Measurements from ENCODE around the gene SS18.

SS18 gene

GRCh38 chr18:26059357-26059756 is 31.1 kb downstream of the SS18 start:
- ChIA-PET CTCF (interaction anchor here (0.6 kb wide), 1 partner anchor 40 kb away, joined by 4 read pairs; no protein-coding TSS in a partner anchor), POLR2A (no interaction called here)
- TF ChIP-seq LEF1 (IDR thresholded peaks at IDR 0.05; ENCODE audit: borderline replicate concordance), result no peak
- TF ChIP-seq L3MBTL2 (conservative IDR thresholded peaks at IDR 0.05), result no peak
- TF ChIP-seq CTBP1 (IDR thresholded peaks at IDR 0.05; ENCODE audit: borderline replicate concordance), result no peak
- no peak for TF ChIP-seq ZNF384 (IDR thresholded peaks at IDR 0.05)
- no peak for TF ChIP-seq PKNOX1 (IDR thresholded peaks at IDR 0.05)
- TF ChIP-seq FOXA1 (IDR thresholded peaks at IDR 0.05), result no peak
- no peak for TF ChIP-seq TARDBP (IDR thresholded peaks at IDR 0.05)
- TF ChIP-seq NFRKB (IDR thresholded peaks at IDR 0.05), result no peak
- TF ChIP-seq SP1 (IDR thresholded peaks at IDR 0.05), result no peak
- no peak for TF ChIP-seq ELF4 (IDR thresholded peaks at IDR 0.05)
- TF ChIP-seq FOXM1 (IDR thresholded peaks at IDR 0.05; ENCODE audit: borderline replicate concordance), result no peak
- no peak for TF ChIP-seq SUZ12 (IDR thresholded peaks at IDR 0.05)
- TF ChIP-seq ARNT (IDR thresholded peaks at IDR 0.05), result no peak
- no peak for DNase-seq (ENCODE audit: extremely low spot score)

DNA sequence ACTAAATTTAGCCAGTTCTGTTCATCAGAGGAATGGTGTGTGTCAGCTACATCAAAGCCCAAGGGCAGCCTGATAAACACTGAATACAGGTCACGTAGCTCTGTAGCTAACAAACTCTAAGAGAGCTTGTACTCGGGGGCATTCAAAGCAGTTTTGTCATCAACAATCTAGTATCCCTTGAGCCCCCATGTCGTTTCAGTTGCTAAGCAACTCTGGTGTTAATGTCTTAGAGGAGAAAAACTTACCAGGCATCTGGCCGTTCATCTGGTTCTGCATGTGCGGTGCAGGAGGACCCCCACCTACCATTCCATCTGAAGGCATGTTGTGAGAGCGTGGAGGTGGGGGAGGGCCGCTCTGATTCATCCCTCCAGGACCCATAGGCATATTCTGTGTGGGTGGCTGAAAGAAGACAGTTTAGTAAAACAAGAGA is 33.1 kb downstream of the SS18 start:
- no peak for DNase-seq (ENCODE audit: extremely low spot score)
- ChIA-PET CTCF (no interaction called here), POLR2A (no interaction called here)
- no peak for TF ChIP-seq BHLHE40 (IDR thresholded peaks at IDR 0.05; ENCODE audit: borderline replicate concordance)
- no peak for TF ChIP-seq SP1 (IDR thresholded peaks at IDR 0.05)
- TF ChIP-seq NFRKB (IDR thresholded peaks at IDR 0.05), result no peak
- TF ChIP-seq FOXK2 (IDR thresholded peaks at IDR 0.05), result no peak
- no peak for TF ChIP-seq ZNF384 (IDR thresholded peaks at IDR 0.05)
- no peak for TF ChIP-seq L3MBTL2 (conservative IDR thresholded peaks at IDR 0.05)

- ChIA-PET CTCF (no interaction called here), POLR2A (no interaction called here)
- no peak for DNase-seq (ENCODE audit: extremely low spot score)
- TF ChIP-seq CTBP1 (IDR thresholded peaks at IDR 0.05; ENCODE audit: borderline replicate concordance), result no peak
- no peak for TF ChIP-seq BHLHE40 (IDR thresholded peaks at IDR 0.05; ENCODE audit: borderline replicate concordance)
- no peak for TF ChIP-seq ELF4 (IDR thresholded peaks at IDR 0.05)
- TF ChIP-seq SUZ12 (IDR thresholded peaks at IDR 0.05), result no peak
- no peak for TF ChIP-seq PKNOX1 (IDR thresholded peaks at IDR 0.05)
- no peak for TF ChIP-seq NFRKB (IDR thresholded peaks at IDR 0.05)
- no peak for TF ChIP-seq FOXK2 (IDR thresholded peaks at IDR 0.05)
- TF ChIP-seq HDGF (IDR thresholded peaks at IDR 0.05; ENCODE audit: borderline replicate concordance), result no peak
- TF ChIP-seq FOXA1 (IDR thresholded peaks at IDR 0.05), result no peak
- TF ChIP-seq L3MBTL2 (conservative IDR thresholded peaks at IDR 0.05), result no peak
- TF ChIP-seq LEF1 (IDR thresholded peaks at IDR 0.05; ENCODE audit: borderline replicate concordance), result no peak
- no peak for TF ChIP-seq TARDBP (IDR thresholded peaks at IDR 0.05)
- TF ChIP-seq ARNT (IDR thresholded peaks at IDR 0.05), result no peak
Observed at GRCh38 chr18:26056291-26056690, 34.1 kb downstream of the SS18 start.

DNA sequence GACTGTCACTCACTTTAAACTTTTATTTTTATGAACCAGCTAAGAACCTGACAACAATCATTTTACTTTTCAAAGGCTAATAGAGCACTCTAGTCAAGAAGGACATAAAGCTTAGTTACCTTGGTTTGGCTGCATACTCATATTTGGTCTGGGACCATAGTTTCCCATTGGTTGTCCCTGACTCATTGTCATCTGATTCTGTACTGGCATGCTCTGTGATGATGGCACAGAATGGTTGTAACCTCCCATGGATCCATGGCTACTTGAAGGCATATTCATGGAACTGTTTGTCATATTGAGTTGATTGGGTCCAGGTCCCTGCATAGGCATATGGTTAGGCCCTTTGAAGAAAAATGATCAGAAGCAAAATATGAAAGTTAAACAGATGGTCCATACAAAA is 37.9 kb downstream of the SS18 start:
- no peak for TF ChIP-seq ZNF384 (IDR thresholded peaks at IDR 0.05)
- TF ChIP-seq TARDBP (IDR thresholded peaks at IDR 0.05), result no peak
- TF ChIP-seq FOXM1 (IDR thresholded peaks at IDR 0.05; ENCODE audit: borderline replicate concordance), result no peak
- DNase-seq (ENCODE audit: extremely low spot score), result no peak
- POLR2A ChIA-PET, result no interaction called here
- CTCF ChIA-PET, result no interaction called here

DNA sequence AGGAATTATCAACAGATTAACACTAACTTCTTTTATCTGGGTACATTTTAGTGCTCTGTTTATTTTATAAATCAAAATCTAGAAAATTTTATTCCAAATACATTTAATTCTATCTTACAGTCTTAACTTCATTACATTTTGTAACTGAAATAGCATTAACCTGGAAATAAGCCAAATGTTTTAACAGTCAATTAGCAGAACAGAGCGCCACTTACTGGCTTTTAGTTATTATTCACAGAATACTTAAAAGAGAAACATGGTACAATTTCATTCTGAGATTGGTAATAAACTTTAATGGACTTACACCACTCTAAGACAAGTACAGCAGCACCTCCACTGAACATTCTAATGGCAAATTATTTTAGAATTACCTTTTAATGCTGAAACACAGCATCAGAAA is 38.6 kb downstream of the SS18 start:
- TF ChIP-seq SP1 (IDR thresholded peaks at IDR 0.05) (no peak), CTBP1 (IDR thresholded peaks at IDR 0.05; ENCODE audit: borderline replicate concordance) (no peak), ARNT (IDR thresholded peaks at IDR 0.05) (no peak), NFRKB (IDR thresholded peaks at IDR 0.05) (no peak), BHLHE40 (IDR thresholded peaks at IDR 0.05; ENCODE audit: borderline replicate concordance) (no peak), FOXA1 (IDR thresholded peaks at IDR 0.05) (no peak)
- CTCF ChIA-PET, result no interaction called here
- POLR2A ChIA-PET, result no interaction called here
- no peak for DNase-seq (ENCODE audit: extremely low spot score)

DNA sequence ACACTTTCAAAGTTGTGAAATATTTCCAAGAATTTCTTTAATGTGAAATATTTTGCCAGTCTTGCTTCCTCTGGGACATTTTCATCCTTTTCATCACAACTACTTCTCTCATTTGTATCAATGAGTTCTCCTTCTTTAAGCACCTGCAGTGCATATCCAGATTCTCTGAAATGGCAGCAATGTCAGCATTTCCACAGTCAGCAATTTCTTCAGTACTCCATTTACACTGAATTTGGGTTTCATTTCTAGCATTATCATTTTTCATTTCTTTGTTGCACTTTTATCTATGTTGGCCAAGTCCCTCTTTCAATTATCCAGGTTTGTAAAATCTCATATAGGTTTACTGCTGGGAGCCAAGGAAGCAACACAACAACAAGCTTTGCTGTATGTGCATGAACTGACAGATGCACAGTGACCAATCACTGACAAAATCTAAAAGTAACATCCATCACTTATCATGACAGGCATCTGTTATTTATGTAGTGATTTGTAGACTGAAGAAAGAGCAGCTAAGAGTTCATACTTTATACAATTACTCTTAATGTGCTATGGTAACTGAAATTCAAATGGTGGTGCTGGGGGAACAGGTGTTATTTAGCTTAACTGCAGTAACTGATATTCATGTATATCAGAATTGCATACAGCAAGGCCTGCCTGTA is 43.9 kb downstream of the SS18 start:
- DNase-seq (ENCODE audit: extremely low spot score), result no peak
- CTCF ChIA-PET, result no interaction called here
- POLR2A ChIA-PET, result no interaction called here
- peak; percentile 17; the same call in 1 of the 2 replicates for TF ChIP-seq PKNOX1 (IDR thresholded peaks at IDR 0.05)
- TF ChIP-seq BHLHE40 (IDR thresholded peaks at IDR 0.05; ENCODE audit: borderline replicate concordance), result no peak

DNA sequence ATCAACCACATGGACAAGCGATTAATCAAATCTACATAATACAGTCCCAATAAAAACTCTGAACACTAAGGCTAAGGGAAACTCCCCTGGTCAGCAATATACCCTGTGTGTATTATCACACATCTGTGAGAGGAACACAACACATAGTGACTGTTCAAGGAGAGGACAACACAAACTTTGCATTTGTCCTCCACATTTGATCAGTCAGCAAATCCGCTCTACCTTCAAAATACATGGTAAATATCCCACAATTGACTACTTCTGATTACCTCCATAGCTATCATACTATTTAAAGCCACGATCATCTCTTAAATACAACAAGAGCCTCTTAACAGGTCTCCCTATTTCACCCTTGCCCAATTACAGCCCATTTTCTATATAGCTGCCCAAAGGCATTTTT is 45.6 kb downstream of the SS18 start:
- TF ChIP-seq LEF1 (IDR thresholded peaks at IDR 0.05; ENCODE audit: borderline replicate concordance), result no peak
- no peak for TF ChIP-seq FOXA1 (IDR thresholded peaks at IDR 0.05)
- TF ChIP-seq SUZ12 (IDR thresholded peaks at IDR 0.05), result no peak
- no peak for TF ChIP-seq NFRKB (IDR thresholded peaks at IDR 0.05)
- TF ChIP-seq ELF4 (IDR thresholded peaks at IDR 0.05), result no peak
- no peak for TF ChIP-seq HDGF (IDR thresholded peaks at IDR 0.05; ENCODE audit: borderline replicate concordance)
- TF ChIP-seq SP1 (IDR thresholded peaks at IDR 0.05), result no peak
- no peak for TF ChIP-seq FOXM1 (IDR thresholded peaks at IDR 0.05; ENCODE audit: borderline replicate concordance)
- no peak for TF ChIP-seq FOXK2 (IDR thresholded peaks at IDR 0.05)
- TF ChIP-seq BHLHE40 (IDR thresholded peaks at IDR 0.05; ENCODE audit: borderline replicate concordance), result no peak
- ChIA-PET POLR2A (no interaction called here), CTCF (no interaction called here)
- no peak for DNase-seq (ENCODE audit: extremely low spot score)
